ENCODE results near the gene TBC1D10A.

Gene TBC1D10A

GRCh38 chr22:30326706-30327362 is at the start of gene TBC1D10A:
Gene TBC1D10A, minus strand, starts transcription at chr22:30326941. Its CDS starts 60 bp downstream, at chr22:30326881.
- DNase-seq: peak; percentile 90

- no peak for DNase-seq
Measured at GRCh38 chr22:30375312-30375849, 48.6 kb upstream of the TBC1D10A start.

DNA sequence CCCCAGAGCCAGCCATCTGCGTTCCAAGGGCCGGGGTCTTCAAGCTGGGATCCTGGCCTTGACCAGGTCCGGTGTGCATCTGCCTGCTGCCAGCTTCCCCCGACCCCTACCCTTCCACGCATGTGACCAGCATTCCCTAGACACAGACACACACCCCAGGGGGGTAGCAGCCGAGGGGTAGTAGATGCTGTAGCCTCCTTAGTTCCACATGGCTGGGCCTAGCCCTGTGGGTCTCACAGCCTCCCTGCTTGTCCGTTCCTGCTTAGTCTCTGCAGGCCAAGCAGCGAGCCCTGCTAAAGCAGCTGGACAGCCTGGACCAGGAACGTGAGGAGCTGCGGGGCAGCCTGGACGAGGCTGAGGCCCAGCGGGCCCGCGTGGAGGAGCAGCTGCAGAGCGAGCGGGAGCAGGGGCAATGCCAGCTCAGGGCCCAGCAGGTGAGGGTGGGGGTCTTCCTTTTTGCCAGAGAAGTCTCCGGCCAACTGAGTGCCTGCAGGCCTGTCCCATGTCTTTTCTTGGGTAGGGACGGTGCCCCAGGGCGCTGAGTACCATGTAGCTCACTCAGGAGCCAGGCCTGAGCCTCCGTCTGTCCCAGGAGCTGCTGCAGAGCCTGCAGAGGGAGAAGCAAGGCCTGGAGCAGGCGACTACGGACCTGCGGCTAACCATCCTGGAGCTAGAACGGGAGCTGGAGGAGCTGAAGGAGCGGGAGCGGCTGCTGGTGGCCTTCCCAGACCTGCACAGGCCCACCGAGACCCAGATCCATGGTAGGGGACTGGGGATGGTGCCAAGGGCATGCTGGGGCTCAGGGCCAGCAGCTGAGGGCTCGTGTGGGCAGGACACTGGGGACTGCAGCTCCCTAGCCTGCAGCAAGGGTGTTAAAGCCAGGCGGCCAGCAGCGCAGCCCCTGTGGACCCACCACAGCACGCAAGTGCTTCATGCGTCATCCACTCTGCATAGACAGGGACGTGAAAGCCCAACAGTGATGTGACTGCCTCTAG is 46.9 kb upstream of the TBC1D10A start:
- no peak for DNase-seq

- DNase-seq: no peak
Measured at GRCh38 chr22:30372915-30373314, 46.2 kb upstream of the TBC1D10A start.

GRCh38 chr22:30371981-30372380 is 45.2 kb upstream of the TBC1D10A start:
- no peak for DNase-seq

DNA sequence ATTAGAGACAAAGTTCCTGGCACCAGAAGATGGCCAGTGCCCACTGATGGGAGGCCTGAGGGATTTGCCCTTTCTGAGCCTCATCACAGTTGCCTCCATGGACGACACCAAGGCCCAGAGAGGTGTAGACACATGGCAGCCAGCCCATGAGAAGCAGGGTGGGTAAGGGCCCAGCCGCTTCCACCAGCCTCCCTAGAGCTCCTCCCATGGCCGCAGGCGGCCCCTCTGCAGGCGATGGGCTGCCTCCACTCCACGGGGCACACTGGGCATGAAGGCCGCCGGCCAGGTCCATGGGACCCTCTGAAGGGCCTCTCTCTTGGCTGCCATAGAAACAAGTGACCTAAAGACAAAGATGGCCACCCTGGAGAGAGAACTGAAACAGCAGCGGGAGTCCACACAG is 44.6 kb upstream of the TBC1D10A start:
- DNase-seq: no peak

GRCh38 chr22:30370641-30371230 is 44.0 kb upstream of the TBC1D10A start:
- no peak for DNase-seq

GRCh38 chr22:30368420-30368819 is 41.7 kb upstream of the TBC1D10A start:
- DNase-seq: no peak

GRCh38 chr22:30365891-30366290 is 39.1 kb upstream of the TBC1D10A start:
- DNase-seq: no peak

- DNase-seq: peak; percentile 45
Measured at GRCh38 chr22:30362651-30363281, 36.0 kb upstream of the TBC1D10A start.

GRCh38 chr22:30361916-30362650 is 35.3 kb upstream of the TBC1D10A start:
- DNase-seq: no peak

DNA sequence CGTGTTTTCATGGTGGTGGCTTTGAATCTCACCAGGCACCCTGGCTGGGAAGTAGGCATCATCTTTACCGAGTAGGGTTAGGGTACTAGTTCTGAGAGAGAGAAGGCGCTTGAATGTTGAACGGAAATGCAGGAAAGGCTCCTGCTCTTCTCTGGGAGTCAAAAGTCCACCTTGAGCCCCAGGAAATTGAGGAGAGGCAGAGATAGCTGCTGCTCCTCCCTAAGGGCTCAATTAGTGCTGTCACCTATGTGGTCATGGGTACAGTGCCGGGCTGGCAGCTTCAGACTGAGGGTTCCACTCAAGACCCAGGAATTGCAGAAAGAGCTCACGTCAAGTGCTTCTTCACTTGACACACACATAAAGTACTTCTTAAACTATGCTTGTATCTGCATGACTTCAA is 31.8 kb upstream of the TBC1D10A start:
- DNase-seq: no peak

DNA sequence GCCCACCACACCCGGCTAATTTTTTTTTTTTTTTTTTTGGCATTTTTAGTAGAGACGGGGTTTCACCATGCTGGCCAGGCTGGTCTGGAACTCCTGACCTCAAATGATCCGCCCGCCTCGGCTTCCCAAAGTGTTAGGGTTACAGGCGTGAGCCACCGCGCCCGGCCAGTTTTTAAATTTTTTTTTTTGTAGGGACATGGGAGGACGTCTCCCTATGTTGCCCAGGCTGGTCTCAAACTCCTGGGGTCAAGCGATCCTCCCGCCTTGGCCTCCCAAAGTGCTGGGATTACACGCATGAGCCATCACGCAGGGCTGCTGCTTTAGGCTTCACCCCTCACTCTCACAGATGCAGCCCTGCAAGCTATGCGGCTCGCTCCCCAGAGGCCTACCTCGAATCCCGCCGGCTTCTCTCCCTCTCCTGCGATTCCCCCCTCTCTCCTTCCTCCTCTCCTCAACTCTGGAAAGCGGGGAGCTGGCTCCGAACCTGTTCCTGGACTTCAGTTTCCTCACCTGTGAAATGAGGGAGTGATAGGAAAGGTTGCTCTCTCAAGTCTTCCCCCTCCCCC is 31.0 kb upstream of the TBC1D10A start:
- no peak for DNase-seq

DNA sequence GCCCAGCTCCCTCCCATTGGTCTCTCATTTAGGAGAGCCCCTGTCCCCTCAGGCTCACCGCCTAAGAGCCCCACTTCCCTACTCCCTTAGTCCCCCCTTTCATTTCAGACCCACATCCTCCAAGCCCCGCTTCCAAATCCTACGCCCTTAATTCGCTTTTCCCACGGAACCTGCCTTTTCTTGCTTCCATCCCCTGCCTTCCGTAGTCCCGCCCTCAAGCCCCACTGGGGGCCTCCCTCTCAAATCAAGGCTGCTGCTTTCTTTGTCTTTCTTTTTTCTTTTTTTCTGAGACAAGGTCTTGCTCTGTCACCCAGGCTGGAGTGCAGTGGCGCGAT is 30.5 kb upstream of the TBC1D10A start:
- DNase-seq: no peak

- DNase-seq: peak; percentile 79
Measured at GRCh38 chr22:30356449-30357235, 29.9 kb upstream of the TBC1D10A start, which contains the start of the genes CCDC157 and SF3A1. Gene CCDC157, plus strand, starts transcription at chr22:30357007. Its CDS starts 8,994 bp downstream, at chr22:30366001. Gene SF3A1, minus strand, starts transcription at chr22:30356894. Its CDS starts 102 bp downstream, at chr22:30356792.

- no peak for DNase-seq
Measured at GRCh38 chr22:30354644-30355043, 27.9 kb upstream of the TBC1D10A start.

DNA sequence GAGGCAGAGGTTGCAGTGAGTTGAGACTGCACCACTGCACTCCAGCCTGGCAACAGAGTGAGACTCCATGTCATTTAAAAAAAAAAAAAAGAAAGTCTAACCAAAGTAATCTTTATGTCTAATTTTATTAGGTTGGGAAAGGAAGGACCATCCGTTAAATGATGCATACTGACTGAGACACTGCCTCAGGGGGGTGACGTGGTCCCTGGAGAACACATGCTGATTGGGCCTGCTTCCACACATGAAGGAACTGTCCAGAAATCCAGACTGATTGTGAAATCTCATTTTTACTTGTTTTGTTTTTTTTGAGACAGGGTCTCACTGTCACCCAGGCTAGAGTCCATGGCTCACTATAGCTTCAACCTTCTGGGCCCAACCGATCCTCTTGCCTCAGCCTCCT is 24.5 kb upstream of the TBC1D10A start:
- no peak for DNase-seq

GRCh38 chr22:30348809-30349208 is 22.1 kb upstream of the TBC1D10A start:
- DNase-seq: no peak

DNA sequence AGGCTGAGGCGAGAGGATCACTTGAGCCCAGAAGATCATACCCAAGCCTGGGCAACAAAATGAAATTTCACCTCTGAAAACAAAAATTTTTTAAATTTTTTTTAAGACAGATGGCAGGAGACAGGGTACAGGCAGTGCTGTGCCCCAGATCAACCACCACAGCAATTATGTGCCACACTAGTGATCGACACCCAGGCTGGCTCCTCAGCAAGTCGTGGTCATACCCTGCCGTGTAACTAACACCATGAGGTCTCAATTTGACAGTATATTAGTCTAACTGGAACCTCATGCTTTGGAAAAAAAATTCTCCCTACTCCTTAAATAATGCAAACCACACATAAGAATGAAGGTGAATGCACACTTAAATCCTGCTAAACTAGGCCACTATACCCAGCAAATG is 21.7 kb upstream of the TBC1D10A start:
- no peak for DNase-seq

- DNase-seq: no peak
Measured at GRCh38 chr22:30347255-30347892, 20.6 kb upstream of the TBC1D10A start.
